Neural progenitor cell (in vitro differentiated cells): ENCODE measurements around the gene THEM4. TPM values are rescaled to one million over a fixed set of nuclear protein-coding genes. Genes with fewer than 3 reads are reported as not detected.

Experiments used
- DNase-seq: peaks from one replicate; pipeline ENCODE4 v3.0.0-alpha.2; 2016; ENCODE audit warnings: low spot score
- H2AFZ ChIP-seq: fragments of 200-600 bp; sonication (generic); replicated peaks from 2 replicates; pipeline ENCODE4 v1.6.1; 2016; ENCODE audit warnings: antibody characterized with exemption
- H3F3A ChIP-seq: fragments of 200-600 bp; sonication (generic); 2 replicates; pipeline ENCODE4 v1.6.1; 2016; ENCODE audit warnings: antibody characterized with exemption, low read depth
- H3K27ac ChIP-seq: fragments of 200-600 bp; sonication (generic); 2 replicates; pipeline ENCODE4 v1.5.1; 2016; ENCODE audit warnings: mild to moderate bottlenecking
- H3K27me3 ChIP-seq: fragments of 200-600 bp; sonication (generic); 2 replicates; pipeline ENCODE4 v1.6.1; 2016; ENCODE audit warnings: mild to moderate bottlenecking, moderate library complexity
- H3K36me3 ChIP-seq: fragments of 200-600 bp; sonication (generic); 2 replicates; pipeline ENCODE4 v1.5.1; 2016
- H3K4me1 ChIP-seq: fragments of 200-600 bp; sonication (generic); 2 replicates; pipeline ENCODE4 v1.6.1; 2016; ENCODE audit warnings: mixed run types
- H3K4me2 ChIP-seq: fragments of 200-600 bp; sonication (generic); 2 replicates; pipeline ENCODE4 v1.6.1; 2016
- H3K4me3 ChIP-seq: fragments of 200-600 bp; sonication (generic); 2 replicates; pipeline ENCODE4 v1.5.1; 2016
- H3K79me2 ChIP-seq: fragments of 200-600 bp; sonication (generic); 2 replicates; pipeline ENCODE4 v1.6.1; 2016; ENCODE audit warnings: low read depth
- H3K9ac ChIP-seq: fragments of 200-600 bp; sonication (generic); 2 replicates; pipeline ENCODE4 v1.6.1; 2016
- H3K9me3 ChIP-seq: fragments of 200-600 bp; sonication (generic); 2 replicates; pipeline ENCODE4 v1.5.1; 2016; ENCODE audit warnings: low read depth
- H4K20me1 ChIP-seq: fragments of 200-600 bp; sonication (generic); 2 replicates; pipeline ENCODE4 v1.6.1; 2016; ENCODE audit warnings: low read depth
- H3K27ac Mint-ChIP-seq: 3 replicates; pipeline ENCODE4 v1.8.0; 2021; ENCODE audit warnings: mixed read lengths
- H3K27me3 Mint-ChIP-seq: 2 replicates; pipeline ENCODE4 v1.8.0; 2022; ENCODE audit warnings: low read depth, mild to moderate bottlenecking, inconsistent platforms, moderate library complexity, mixed read lengths; ENCODE audit not compliant: insufficient read depth
- H3K36me3 Mint-ChIP-seq: 3 replicates; pipeline ENCODE4 v1.8.0; 2021; ENCODE audit warnings: mixed read lengths
- H3K4me1 Mint-ChIP-seq: 3 replicates; pipeline ENCODE4 v1.8.0; 2021; ENCODE audit warnings: mixed read lengths
- H3K4me3 Mint-ChIP-seq: 3 replicates; pipeline ENCODE4 v1.8.0; 2021; ENCODE audit warnings: mild to moderate bottlenecking, moderate library complexity, mixed read lengths
- H3K9me3 Mint-ChIP-seq: 3 replicates; pipeline ENCODE4 v1.8.0; 2020; ENCODE audit warnings: mixed read lengths
- EZH2 ChIP-seq: fragments of 200-600 bp; sonication (generic); IDR thresholded peaks from 2 replicates; pipeline ENCODE4 v1.6.1; 2017; ENCODE audit warnings: antibody characterized with exemption, mild to moderate bottlenecking, moderate library complexity
- EZH2phosphoT487 ChIP-seq: fragments of 200-600 bp; sonication (generic); IDR thresholded peaks from 2 replicates; pipeline ENCODE4 v1.6.1; 2017; ENCODE audit warnings: antibody characterized with exemption
- total RNA-seq: library from RNA; depleted of rRNA; stranded (reverse); fragments of >200 nt; gene quantifications from 2 replicates; pipeline ENCODE4 v1.2.3, GENCODE V29; 2015; ENCODE audit warnings: low replicate concordance
- TF ChIP-seq, protein P1 (sequence below): fragments of 200-600 bp; sonication (generic); IDR thresholded peaks from 2 replicates; pipeline ENCODE4 v1.5.1; 2017; ENCODE audit warnings: antibody characterized with exemption, mild to moderate bottlenecking

The THEM4 gene
- total RNA-seq, 1 donor from 2014 or later, result 14.1 TPM

DNA sequence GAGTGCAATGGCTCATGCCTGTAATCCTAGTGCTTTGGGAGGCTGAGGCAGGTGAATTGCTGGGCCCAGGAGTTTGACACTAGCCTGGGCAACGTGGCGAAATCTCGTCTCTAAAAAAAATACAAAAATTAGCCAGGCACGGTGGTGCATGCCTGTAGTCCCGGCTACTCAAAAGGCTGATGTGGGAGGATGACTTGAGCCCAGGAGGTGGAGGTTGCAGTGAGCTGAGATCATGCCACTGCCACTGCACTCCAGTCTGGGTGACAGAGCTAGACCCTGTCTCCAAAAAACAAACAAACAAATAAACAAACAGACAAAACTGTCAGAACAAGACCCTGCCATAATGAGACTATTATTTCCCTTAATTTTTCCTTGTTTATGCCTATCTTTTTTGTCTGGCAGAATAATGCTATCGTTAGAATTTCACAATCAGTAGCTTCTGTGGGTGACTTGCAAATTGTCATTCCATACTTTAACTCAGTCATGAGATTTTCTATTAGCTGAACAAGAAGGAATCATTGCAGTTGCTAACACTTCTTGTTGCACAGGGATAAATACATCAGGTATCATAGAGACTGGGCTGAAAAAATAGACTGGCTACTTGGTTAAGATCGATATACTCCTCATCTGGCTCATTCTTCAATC, 7.5 kb upstream of the THEM4 start:
- Histone ChIP-seq H3K9me3 (peaks cover 3% of the 10 kb centered on the region), H3K27ac (no peak overlapping the region), H3K36me3 (no peaks in the 10 kb centered on the region), H4K20me1 (no peaks in the 10 kb centered on the region), H3K79me2 (no peaks in the 10 kb centered on the region), H3K27me3 (no peaks in the 10 kb centered on the region), H3K4me2 (no peak overlapping the region), H2AFZ (no peak overlapping the region), H3K4me3 (no peak overlapping the region), H3F3A (no peaks in the 10 kb centered on the region), H3K4me1 (no peaks in the 10 kb centered on the region), H3K9ac (no peak overlapping the region)
- TF ChIP-seq EZH2phosphoT487 (no peak), EZH2 (no peak)
- TF ChIP-seq, protein P1, sequence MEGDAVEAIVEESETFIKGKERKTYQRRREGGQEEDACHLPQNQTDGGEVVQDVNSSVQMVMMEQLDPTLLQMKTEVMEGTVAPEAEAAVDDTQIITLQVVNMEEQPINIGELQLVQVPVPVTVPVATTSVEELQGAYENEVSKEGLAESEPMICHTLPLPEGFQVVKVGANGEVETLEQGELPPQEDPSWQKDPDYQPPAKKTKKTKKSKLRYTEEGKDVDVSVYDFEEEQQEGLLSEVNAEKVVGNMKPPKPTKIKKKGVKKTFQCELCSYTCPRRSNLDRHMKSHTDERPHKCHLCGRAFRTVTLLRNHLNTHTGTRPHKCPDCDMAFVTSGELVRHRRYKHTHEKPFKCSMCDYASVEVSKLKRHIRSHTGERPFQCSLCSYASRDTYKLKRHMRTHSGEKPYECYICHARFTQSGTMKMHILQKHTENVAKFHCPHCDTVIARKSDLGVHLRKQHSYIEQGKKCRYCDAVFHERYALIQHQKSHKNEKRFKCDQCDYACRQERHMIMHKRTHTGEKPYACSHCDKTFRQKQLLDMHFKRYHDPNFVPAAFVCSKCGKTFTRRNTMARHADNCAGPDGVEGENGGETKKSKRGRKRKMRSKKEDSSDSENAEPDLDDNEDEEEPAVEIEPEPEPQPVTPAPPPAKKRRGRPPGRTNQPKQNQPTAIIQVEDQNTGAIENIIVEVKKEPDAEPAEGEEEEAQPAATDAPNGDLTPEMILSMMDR, result no peak
- no peak overlapping the region for H3K4me3 Mint-ChIP-seq
- peaks cover 3% of the 10 kb centered on the region for H3K9me3 Mint-ChIP-seq
- DNase-seq, result no peak
- no peaks in the 10 kb centered on the region for H3K36me3 Mint-ChIP-seq
- peaks cover 2% of the 10 kb centered on the region for H3K27me3 Mint-ChIP-seq
- H3K4me1 Mint-ChIP-seq, result peaks cover 4% of the 10 kb centered on the region
- H3K27ac Mint-ChIP-seq, result no peak overlapping the region

DNA sequence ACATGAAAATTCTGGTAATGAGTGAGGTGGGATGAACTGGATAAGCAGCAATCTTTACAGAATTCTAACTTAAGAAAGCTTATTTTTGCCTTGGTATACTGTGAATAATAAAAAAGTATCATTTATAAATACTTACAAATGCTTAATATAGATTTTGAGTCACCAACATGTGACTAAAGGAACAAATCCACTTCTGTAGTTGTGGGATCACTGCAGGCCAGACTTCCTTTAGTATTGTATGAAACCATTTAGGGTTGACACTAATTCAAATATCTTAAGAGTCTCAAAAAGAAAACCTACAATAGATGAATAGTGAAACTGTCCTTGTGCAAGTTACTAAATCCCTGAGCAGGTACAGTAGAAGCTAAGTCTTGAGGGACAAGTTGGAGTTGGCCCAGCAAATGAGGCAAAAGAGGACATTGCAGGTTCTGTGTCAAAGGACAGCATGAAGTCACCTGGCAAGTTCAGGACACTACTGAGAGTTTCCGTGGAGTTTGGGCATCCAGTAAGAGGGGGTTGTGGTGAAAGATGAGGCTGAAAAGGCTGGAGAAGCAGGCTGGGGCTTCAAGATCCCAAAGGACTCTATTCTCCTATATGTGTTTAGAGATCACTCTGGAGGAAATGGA, 5.9 kb upstream of the THEM4 start:
- no peaks in the 10 kb centered on the region for H3K79me2 ChIP-seq
- H3K4me1 ChIP-seq, result no peaks in the 10 kb centered on the region
- peaks cover 3% of the 10 kb centered on the region for H3K9me3 Mint-ChIP-seq
- H3K27me3 ChIP-seq, result peaks cover 7% of the 10 kb centered on the region
- H3F3A ChIP-seq, result peaks cover 3% of the 10 kb centered on the region
- peaks cover 3% of the 10 kb centered on the region for H3K9me3 ChIP-seq
- no peaks in the 10 kb centered on the region for H4K20me1 ChIP-seq
- H3K36me3 ChIP-seq, result no peaks in the 10 kb centered on the region
- H3K27me3 Mint-ChIP-seq, result peaks cover 6% of the 10 kb centered on the region
- no peak overlapping the region for H3K27ac ChIP-seq
- H3K9ac ChIP-seq, result no peak overlapping the region
- no peak overlapping the region for H3K4me3 ChIP-seq
- no peak overlapping the region for H3K4me2 ChIP-seq
- no peak for DNase-seq
- TF ChIP-seq EZH2, result no peak
- TF ChIP-seq EZH2phosphoT487, result no peak
- TF ChIP-seq, protein P1, result no peak
- peaks cover 4% of the 10 kb centered on the region for H3K4me1 Mint-ChIP-seq
- no peak overlapping the region for H3K4me3 Mint-ChIP-seq
- H3K36me3 Mint-ChIP-seq, result no peaks in the 10 kb centered on the region
- no peak overlapping the region for H2AFZ ChIP-seq
- no peak overlapping the region for H3K27ac Mint-ChIP-seq

GRCh38 chr1:151914076-151914475, 4.8 kb upstream of the THEM4 start:
- Mint-ChIP-seq H3K4me1 (peaks cover 3% of the 10 kb centered on the region), H3K27ac (no peak overlapping the region), H3K9me3 (peaks cover 3% of the 10 kb centered on the region), H3K4me3 (no peak overlapping the region), H3K36me3 (no peaks in the 10 kb centered on the region), H3K27me3 (peaks cover 6% of the 10 kb centered on the region)
- Histone ChIP-seq H3K79me2 (no peaks in the 10 kb centered on the region), H4K20me1 (no peaks in the 10 kb centered on the region), H3K4me1 (no peaks in the 10 kb centered on the region), H3F3A (peaks cover 13% of the 10 kb centered on the region), H3K4me3 (no peak overlapping the region), H3K36me3 (no peaks in the 10 kb centered on the region), H3K27ac (no peak overlapping the region), H2AFZ (no peak overlapping the region), H3K9ac (no peak overlapping the region), H3K9me3 (peaks cover 3% of the 10 kb centered on the region), H3K4me2 (no peak overlapping the region), H3K27me3 (peaks cover 13% of the 10 kb centered on the region)
- DNase-seq, result no peak
- TF ChIP-seq EZH2phosphoT487, result no peak
- TF ChIP-seq, protein P1, result no peak
- TF ChIP-seq EZH2, result no peak
